Measurements from ENCODE around the gene ELMO1. TPM values are rescaled to one million over a fixed set of nuclear protein-coding genes. Genes with fewer than 3 reads are reported as not detected.

Gene ELMO1
- total RNA-seq, 1 experiment from 2014 or later, result 7.8 TPM

DNA sequence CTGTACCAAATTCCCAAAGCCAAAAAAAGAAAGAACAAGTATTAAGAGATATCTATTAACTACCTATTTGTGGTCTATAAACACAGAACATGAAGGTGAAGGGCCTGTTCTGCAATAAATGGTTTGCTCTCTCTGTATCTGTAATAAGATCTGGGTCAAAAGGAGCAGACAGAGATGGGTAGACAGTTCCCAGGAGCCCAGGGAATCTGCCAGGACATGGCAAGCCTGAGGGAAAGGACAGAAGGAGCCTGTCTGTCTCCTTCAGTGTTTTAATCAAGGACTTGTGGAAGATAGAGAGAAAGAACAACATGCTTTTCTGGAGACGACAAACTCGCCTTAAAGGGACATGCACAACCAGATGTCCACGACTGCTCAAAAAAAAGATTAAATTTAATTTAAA is 165.7 kb downstream of the ELMO1 start:
- Histone ChIP-seq H3K4ac (ENCODE audit: low read depth, low read length) (no peak overlapping the region), H3K9ac (ENCODE audit: extremely low read depth, insufficient read length, low read length) (no peak overlapping the region), H2BK120ac (ENCODE audit: low read depth, low read length, poor library complexity, severe bottlenecking) (no peak overlapping the region), H2BK20ac (ENCODE audit: low read depth, low read length, poor library complexity, severe bottlenecking) (no peak overlapping the region), H4K91ac (ENCODE audit: insufficient read length, low read depth, low read length) (no peak overlapping the region), H3K4me1 (ENCODE audit: insufficient read depth, low read length) (no peaks in the 10 kb centered on the region; the same call in 1 of the 2 replicates), H4K20me1 (ENCODE audit: control insufficient read depth, insufficient read depth, insufficient read length) (no peaks in the 10 kb centered on the region), H3K18ac (ENCODE audit: insufficient read length, low read depth, low read length) (no peak overlapping the region), H3K56ac (ENCODE audit: insufficient read length, low read depth, low read length) (no peak overlapping the region), H2AFZ (ENCODE audit: low read length) (no peak overlapping the region), H4K8ac (replicated peaks; ENCODE audit: insufficient read length, low read depth, low read length) (no peak overlapping the region), H3K27me3 (ENCODE audit: insufficient read depth, low read length) (no peaks in the 10 kb centered on the region), H3T11ph (ENCODE audit: low read length) (no peak overlapping the region), H3K23ac (ENCODE audit: insufficient read length, low read depth, low read length) (no peak overlapping the region), H2BK15ac (ENCODE audit: low read depth, low read length) (no peak overlapping the region), H2AK5ac (ENCODE audit: insufficient read length, low read length) (no peak overlapping the region), H3K4me2 (ENCODE audit: insufficient read depth, insufficient read length, low read length) (no peak overlapping the region), H3K23me2 (ENCODE audit: insufficient read length, low read depth, low read length, poor library complexity, severe bottlenecking) (no peaks in the 10 kb centered on the region), H3K14ac (ENCODE audit: insufficient read depth, low read length) (no peak overlapping the region), H2BK12ac (ENCODE audit: insufficient read length, low read depth, low read length) (no peak overlapping the region), H3K79me2 (ENCODE audit: insufficient read depth, low read length) (no peaks in the 10 kb centered on the region), H3K9me3 (ENCODE audit: control insufficient read depth, low read depth, low read length) (no peaks in the 10 kb centered on the region), H3K79me1 (ENCODE audit: insufficient read depth, low read depth, low read length, poor library complexity, severe bottlenecking) (no peaks in the 10 kb centered on the region), H3K27ac (ENCODE audit: insufficient read length, low read depth, low read length) (no peak overlapping the region), H2BK5ac (ENCODE audit: insufficient read length, low read length) (no peak overlapping the region), H4K5ac (ENCODE audit: insufficient read length, low read depth, low read length) (no peak overlapping the region)
- DNase-seq, result no peak
- H3K4me1 Mint-ChIP-seq, result peaks cover 38 to 46% of the 10 kb centered on the region in 2 experiments
- no peak overlapping the region for H3K4me3 Mint-ChIP-seq
- peaks cover 0 to 18% (median 3%) of the 10 kb centered on the region in 3 experiments; a peak in 3 of 7 replicates for H3K36me3 Mint-ChIP-seq (ENCODE audit: insufficient read depth in 1 of 3, low read depth in 3 of 3)
- peak overlapping the region in 2 of 3 experiments; percentile 20 to 83; a peak in 3 of 7 replicates for H3K27ac Mint-ChIP-seq
- TF ChIP-seq, protein P1, sequence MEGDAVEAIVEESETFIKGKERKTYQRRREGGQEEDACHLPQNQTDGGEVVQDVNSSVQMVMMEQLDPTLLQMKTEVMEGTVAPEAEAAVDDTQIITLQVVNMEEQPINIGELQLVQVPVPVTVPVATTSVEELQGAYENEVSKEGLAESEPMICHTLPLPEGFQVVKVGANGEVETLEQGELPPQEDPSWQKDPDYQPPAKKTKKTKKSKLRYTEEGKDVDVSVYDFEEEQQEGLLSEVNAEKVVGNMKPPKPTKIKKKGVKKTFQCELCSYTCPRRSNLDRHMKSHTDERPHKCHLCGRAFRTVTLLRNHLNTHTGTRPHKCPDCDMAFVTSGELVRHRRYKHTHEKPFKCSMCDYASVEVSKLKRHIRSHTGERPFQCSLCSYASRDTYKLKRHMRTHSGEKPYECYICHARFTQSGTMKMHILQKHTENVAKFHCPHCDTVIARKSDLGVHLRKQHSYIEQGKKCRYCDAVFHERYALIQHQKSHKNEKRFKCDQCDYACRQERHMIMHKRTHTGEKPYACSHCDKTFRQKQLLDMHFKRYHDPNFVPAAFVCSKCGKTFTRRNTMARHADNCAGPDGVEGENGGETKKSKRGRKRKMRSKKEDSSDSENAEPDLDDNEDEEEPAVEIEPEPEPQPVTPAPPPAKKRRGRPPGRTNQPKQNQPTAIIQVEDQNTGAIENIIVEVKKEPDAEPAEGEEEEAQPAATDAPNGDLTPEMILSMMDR (conservative IDR thresholded peaks at IDR 0.05), result no peak
- no CpG with 5 or more reads among the region's 3 CpGs for WGBS (ENCODE audit: extremely low coverage, insufficient read length, low lambda C conversion rate)
- H3K27me3 Mint-ChIP-seq (ENCODE audit: low read depth), result no peaks in the 10 kb centered on the region
- H3K9me3 Mint-ChIP-seq, result peaks cover 0 to 3% of the 10 kb centered on the region in 2 experiments; a peak in 1 of 5 replicates
